HEK293T (cell line): ENCODE data around the gene SUMO3.
A peak's percentile ranks its signal among the peaks of the same experiment; 100 is the strongest.

Experiments
- CTCF ChIA-PET: fragments of 350-600 bp; formaldehyde crosslinking; extraction: SDS; loops from one replicate; lab custom pipeline; 2021; ENCODE audit warnings: antibody characterized with exemption, inconsistent platforms; lab: Yijun Ruan, JAX
- POLR2A ChIA-PET: fragments of 350-600 bp; formaldehyde crosslinking; extraction: SDS; loops from one replicate; lab custom pipeline; 2020; ENCODE audit warnings: antibody characterized with exemption, inconsistent platforms; lab: Yijun Ruan, JAX
- DNase-seq: peaks from one replicate; pipeline ENCODE4 v3.0.0; 2012; ENCODE audit warnings: mixed read lengths; ENCODE audit errors: extremely low spot score
- ARNT ChIP-seq: fragments of 450-650 bp; IDR thresholded peaks from 2 replicates; pipeline ENCODE4 v1.6.1; 2017; ENCODE audit warnings: mild to moderate bottlenecking
- BHLHE40 ChIP-seq: fragments of 450-650 bp; IDR thresholded peaks from 2 replicates; pipeline ENCODE4 v1.6.1; 2016; ENCODE audit warnings: mild to moderate bottlenecking, moderate library complexity, borderline replicate concordance
- CTBP1 ChIP-seq: fragments of 450-650 bp; IDR thresholded peaks from 2 replicates; pipeline ENCODE4 v1.6.1; 2016; ENCODE audit warnings: borderline replicate concordance
- ELF4 ChIP-seq: fragments of 450-650 bp; IDR thresholded peaks from 2 replicates; pipeline ENCODE4 v1.6.1; 2017; ENCODE audit warnings: antibody characterized with exemption
- FOXA1 ChIP-seq: fragments of 450-650 bp; IDR thresholded peaks from 2 replicates; pipeline ENCODE4 v1.6.1; 2016; ENCODE audit warnings: mild to moderate bottlenecking
- FOXK2 ChIP-seq: fragments of 450-650 bp; IDR thresholded peaks from 2 replicates; pipeline ENCODE4 v1.6.1; 2016; ENCODE audit warnings: mild to moderate bottlenecking
- FOXM1 ChIP-seq: fragments of 450-650 bp; IDR thresholded peaks from 2 replicates; pipeline ENCODE4 v1.6.1; 2017; ENCODE audit warnings: mild to moderate bottlenecking, borderline replicate concordance
- HDGF ChIP-seq: fragments of 450-650 bp; IDR thresholded peaks from 2 replicates; pipeline ENCODE4 v1.6.1; 2017; ENCODE audit warnings: antibody characterized with exemption, borderline replicate concordance
- L3MBTL2 ChIP-seq: fragments of 450-650 bp; conservative IDR thresholded peaks from 2 replicates; pipeline ENCODE4 v1.6.1; 2016; ENCODE audit warnings: mild to moderate bottlenecking
- LEF1 ChIP-seq: fragments of 450-650 bp; IDR thresholded peaks from 2 replicates; pipeline ENCODE4 v1.6.1; 2017; ENCODE audit warnings: mild to moderate bottlenecking, borderline replicate concordance
- NFRKB ChIP-seq: fragments of 450-650 bp; IDR thresholded peaks from 2 replicates; pipeline ENCODE4 v1.6.1; 2016; ENCODE audit warnings: mild to moderate bottlenecking, moderate library complexity
- PKNOX1 ChIP-seq: fragments of 450-650 bp; IDR thresholded peaks from 2 replicates; pipeline ENCODE4 v1.6.1; 2016
- SP1 ChIP-seq: fragments of 450-650 bp; IDR thresholded peaks from 2 replicates; pipeline ENCODE4 v1.6.1; 2017
- SUZ12 ChIP-seq: fragments of 450-650 bp; IDR thresholded peaks from 2 replicates; pipeline ENCODE4 v1.6.1; 2016; ENCODE audit warnings: mild to moderate bottlenecking
- TARDBP ChIP-seq: fragments of 450-650 bp; IDR thresholded peaks from 2 replicates; pipeline ENCODE4 v1.6.1; 2016
- ZNF384 ChIP-seq: fragments of 450-650 bp; IDR thresholded peaks from 2 replicates; pipeline ENCODE4 v1.6.1; 2016

SUMO3 gene

GRCh38 chr21:44815225-44815624 is 2.6 kb downstream of the SUMO3 start:
- DNase-seq: no peak
- POLR2A ChIA-PET: interaction anchor here (0.8 to 1.6 kb wide), 3 partner anchors 10 to 59 kb away, joined by 3 to 7 read pairs (median 6); partner anchors contain the start of genes PTTG1IP and UBE2G2
- TF ChIP-seq HDGF: no peak
- no peak for TF ChIP-seq TARDBP
- no peak for TF ChIP-seq NFRKB
- TF ChIP-seq ELF4: no peak
- TF ChIP-seq SUZ12: no peak
- TF ChIP-seq FOXA1: no peak
- no peak for TF ChIP-seq L3MBTL2
- no peak for TF ChIP-seq SP1
- no peak for TF ChIP-seq ARNT
- no peak for TF ChIP-seq ZNF384
- no peak for TF ChIP-seq FOXK2
- no peak for TF ChIP-seq CTBP1
- TF ChIP-seq BHLHE40: no peak
- CTCF ChIA-PET: interaction anchor here (0.6 to 1.6 kb wide), 2 partner anchors 15 to 1465 kb away, joined by 5 to 6 read pairs; no protein-coding TSS in a partner anchor

- ChIA-PET POLR2A (interaction anchor here (0.8 to 1.6 kb wide), 2 partner anchors 9 to 59 kb away, joined by 3 to 6 read pairs; partner anchors contain the start of gene PTTG1IP), CTCF (interaction anchor here (1.6 kb wide), 1 partner anchor 15 kb away, joined by 6 read pairs; no protein-coding TSS in a partner anchor)
- TF ChIP-seq PKNOX1 (no peak), BHLHE40 (no peak), LEF1 (no peak), SP1 (no peak), FOXA1 (no peak)
- DNase-seq: no peak
Observed at GRCh38 chr21:44814498-44815023, 3.3 kb downstream of the SUMO3 start.

- ChIA-PET POLR2A (interaction anchor here (1.7 kb wide), 1 partner anchor 12 kb away, joined by 5 read pairs; the partner anchor contains the start of gene UBE2G2), CTCF (no interaction called here)
- TF ChIP-seq SP1 (no peak), TARDBP (no peak), FOXK2 (no peak), BHLHE40 (no peak), L3MBTL2 (no peak), SUZ12 (no peak), ARNT (no peak), ZNF384 (no peak), FOXM1 (no peak), CTBP1 (no peak), FOXA1 (no peak), NFRKB (no peak), PKNOX1 (no peak), ELF4 (no peak)
- DNase-seq: no peak
Observed at GRCh38 chr21:44813727-44814126, 4.1 kb downstream of the SUMO3 start.

GRCh38 chr21:44813149-44813548 is 4.7 kb downstream of the SUMO3 start:
- ChIA-PET POLR2A (interaction anchor here (1.7 kb wide), 1 partner anchor 12 kb away, joined by 5 read pairs; the partner anchor contains the start of gene UBE2G2), CTCF (no interaction called here)
- TF ChIP-seq PKNOX1: no peak
- no peak for TF ChIP-seq CTBP1
- TF ChIP-seq FOXM1: no peak
- no peak for TF ChIP-seq NFRKB
- DNase-seq: no peak

- TF ChIP-seq ELF4: no peak
- TF ChIP-seq L3MBTL2: no peak
- no peak for TF ChIP-seq SUZ12
- no peak for TF ChIP-seq NFRKB
- TF ChIP-seq LEF1: no peak
- no peak for TF ChIP-seq FOXM1
- TF ChIP-seq ZNF384: no peak
- TF ChIP-seq ARNT: no peak
- TF ChIP-seq FOXA1: no peak
- TF ChIP-seq CTBP1: no peak
- TF ChIP-seq BHLHE40: no peak
- no peak for TF ChIP-seq PKNOX1
- CTCF ChIA-PET: no interaction called here
- POLR2A ChIA-PET: interaction anchor here (1.7 kb wide), 1 partner anchor 11 kb away, joined by 5 read pairs; the partner anchor contains the start of gene UBE2G2
Observed at GRCh38 chr21:44812640-44813039, 5.2 kb downstream of the SUMO3 start.

GRCh38 chr21:44810779-44811178 is 7.1 kb downstream of the SUMO3 start:
- TF ChIP-seq L3MBTL2: no peak
- TF ChIP-seq TARDBP: peak; percentile 92
- no peak for DNase-seq
- ChIA-PET CTCF (interaction anchor here (0.6 kb wide), 1 partner anchor 318 kb away, joined by 3 read pairs; no protein-coding TSS in a partner anchor), POLR2A (no interaction called here)

More at GRCh38 chr21:44812640-44813039, 5.2 kb downstream of the SUMO3 start:
- no peak for DNase-seq
